Urinary bladder (tissue), 4 donors: Measurements from ENCODE around the gene ANKRD40CL. TPM values are rescaled to one million over a fixed set of nuclear protein-coding genes. Genes with fewer than 3 reads are reported as not detected.
"Not testable (repeated sequence)": the region's sequence is repeated elsewhere in the genome, so short reads cannot be mapped to it uniquely, and the experiment has no call there.

Experiments
- DNase-seq: peaks from one replicate; pipeline ENCODE4 v3.0.0-alpha.2; 2015; ENCODE audit errors: extremely low spot score
- H3K27ac ChIP-seq: one replicate; pipeline ENCODE4 v1.5.1; 2013; ENCODE audit warnings: low read depth, mild to moderate bottlenecking, moderate library complexity
- H3K36me3 ChIP-seq: one replicate; pipeline ENCODE4 v1.6.1; 2013; ENCODE audit warnings: mild to moderate bottlenecking, moderate library complexity; ENCODE audit not compliant: insufficient read depth
- H3K4me1 ChIP-seq: one replicate; pipeline ENCODE4 v1.6.1; 2013; ENCODE audit warnings: mild to moderate bottlenecking, moderate library complexity; ENCODE audit not compliant: insufficient read depth
- H3K4me3 ChIP-seq: one replicate; pipeline ENCODE4 v1.5.1; 2013; ENCODE audit warnings: low read depth, low read length
- WGBS: extraction: QIAGEN DNeasy Blood & Tissue Kit; methylation state at CpG from one replicate; pipeline ENCODE4 v1.1.7; 2013; 5-methylcytosine and 5-hydroxymethylcytosine counted together
- polyA plus RNA-seq: library from polyadenylated mRNA; stranded (reverse); fragments of 200-250 nt; gene quantifications from one replicate; pipeline ENCODE4 v1.2.3, GENCODE V29; 2013
- total RNA-seq: library from RNA; depleted of rRNA; stranded (reverse); fragments of >200 nt; gene quantifications from one replicate; pipeline ENCODE4 v1.2.3, GENCODE V29; 2014
- donor health status: healthy with polysubstance abuse.
- donor health status: healthy.

ANKRD40CL gene
- total RNA-seq (not detected), polyA plus RNA-seq (not detected)

GRCh38 chr17:50767446-50767845, at the start of gene ANKRD40CL:
Gene ANKRD40CL, minus strand, starts transcription at chr17:50767518. Its CDS starts 605 bp downstream, at chr17:50766913.
- no peak within 1 kb of the TSS for H3K27ac ChIP-seq
- 91% methylated on average over 9 of the region's 9 CpGs for WGBS
- H3K4me3 ChIP-seq: no peak within 1 kb of the TSS
- no peaks in the 10 kb centered on the region for H3K4me1 ChIP-seq
- DNase-seq: no peak
- no peaks in the 10 kb centered on the region for H3K36me3 ChIP-seq

- H3K4me1 ChIP-seq: no peaks in the 10 kb centered on the region
- no peak for DNase-seq
- H3K27ac ChIP-seq: no peak overlapping the region
- no peak overlapping the region for H3K4me3 ChIP-seq
- no peaks in the 10 kb centered on the region for H3K36me3 ChIP-seq
- WGBS: 82% methylated on average over 5 of the region's 5 CpGs
These were observed 49.0 kb upstream of the ANKRD40CL start for GRCh38 chr17:50816271-50816670.

- no peak overlapping the region for H3K27ac ChIP-seq
- H3K4me1 ChIP-seq: no peaks in the 10 kb centered on the region
- 62% methylated on average over 3 of the region's 3 CpGs for WGBS
- H3K36me3 ChIP-seq: no peaks in the 10 kb centered on the region
- DNase-seq: no peak
- H3K4me3 ChIP-seq: no peak overlapping the region
These were observed 48.1 kb upstream of the ANKRD40CL start for GRCh38 chr17:50815400-50815799.

- no peaks in the 10 kb centered on the region for H3K36me3 ChIP-seq
- H3K4me1 ChIP-seq: no peaks in the 10 kb centered on the region
- no peak for DNase-seq
- no peak overlapping the region for H3K27ac ChIP-seq
- H3K4me3 ChIP-seq: no peak overlapping the region
These were observed 46.3 kb upstream of the ANKRD40CL start for GRCh38 chr17:50813583-50813982.

GRCh38 chr17:50808888-50809287, 41.6 kb upstream of the ANKRD40CL start:
- no peak for DNase-seq
- H3K4me1 ChIP-seq: no peaks in the 10 kb centered on the region
- no peak overlapping the region for H3K4me3 ChIP-seq
- H3K27ac ChIP-seq: no peak overlapping the region
- 73% methylated on average over 3 of the region's 3 CpGs for WGBS
- no peaks in the 10 kb centered on the region for H3K36me3 ChIP-seq

GRCh38 chr17:50808413-50808812, 41.1 kb upstream of the ANKRD40CL start:
- 96% methylated on average over 7 of the region's 7 CpGs for whole genome bisulfite sequencing
- no peak for DNase-seq
- H3K27ac ChIP-seq: no peak overlapping the region
- H3K4me3 ChIP-seq: no peak overlapping the region
- no peaks in the 10 kb centered on the region for H3K36me3 ChIP-seq
- no peaks in the 10 kb centered on the region for H3K4me1 ChIP-seq

GRCh38 chr17:50807675-50808074, 40.4 kb upstream of the ANKRD40CL start:
- Histone ChIP-seq H3K4me1 (no peaks in the 10 kb centered on the region), H3K27ac (no peak overlapping the region), H3K36me3 (no peaks in the 10 kb centered on the region), H3K4me3 (no peak overlapping the region)
- WGBS: 88% methylated on average over 5 of the region's 5 CpGs
- DNase-seq: no peak

GRCh38 chr17:50807009-50807408, 39.7 kb upstream of the ANKRD40CL start:
- no peak overlapping the region for H3K27ac ChIP-seq
- DNase-seq: no peak
- H3K4me1 ChIP-seq: no peaks in the 10 kb centered on the region
- 52% methylated on average over 2 of the region's 2 CpGs for WGBS
- H3K36me3 ChIP-seq: no peaks in the 10 kb centered on the region
- H3K4me3 ChIP-seq: no peak overlapping the region

GRCh38 chr17:50806141-50806643, 38.9 kb upstream of the ANKRD40CL start:
- H3K36me3 ChIP-seq: no peaks in the 10 kb centered on the region
- no peak overlapping the region for H3K4me3 ChIP-seq
- no peaks in the 10 kb centered on the region for H3K4me1 ChIP-seq
- WGBS: 62% methylated on average over 11 of the region's 11 CpGs
- no peak for DNase-seq
- H3K27ac ChIP-seq: no peak overlapping the region

- WGBS: 59% methylated on average over 6 of the region's 6 CpGs
- Histone ChIP-seq H3K4me3 (no peak overlapping the region), H3K36me3 (no peaks in the 10 kb centered on the region), H3K27ac (no peak overlapping the region), H3K4me1 (no peaks in the 10 kb centered on the region)
- no peak for DNase-seq
These were observed 38.2 kb upstream of the ANKRD40CL start for GRCh38 chr17:50805486-50805885.

GRCh38 chr17:50804749-50805475, 37.6 kb upstream of the ANKRD40CL start:
- not testable (repeated sequence) for H3K36me3 ChIP-seq, H3K4me3 ChIP-seq, DNase-seq, H3K4me1 ChIP-seq, H3K27ac ChIP-seq
- 96% methylated on average over 13 of the region's 13 CpGs for WGBS

GRCh38 chr17:50803676-50804075, 36.4 kb upstream of the ANKRD40CL start:
- 79% methylated on average over 6 of the region's 6 CpGs for WGBS
- Histone ChIP-seq H3K4me1 (no peaks in the 10 kb centered on the region), H3K36me3 (no peaks in the 10 kb centered on the region), H3K4me3 (no peak overlapping the region), H3K27ac (no peak overlapping the region)
- DNase-seq: no peak

GRCh38 chr17:50802609-50803571, 35.6 kb upstream of the ANKRD40CL start:
- 78% methylated on average over 12 of the region's 12 CpGs for WGBS
- Histone ChIP-seq H3K4me1 (no peaks in the 10 kb centered on the region), H3K4me3 (no peak overlapping the region), H3K36me3 (no peaks in the 10 kb centered on the region), H3K27ac (no peak overlapping the region)
- DNase-seq: no peak
